Fibroblast of pulmonary artery (primary cell): ENCODE data around the gene GPC5.

Source experiments
- DNase-seq: peaks from one replicate; pipeline ENCODE4 v3.0.0-alpha.2; 2010; ENCODE audit warnings: low read depth
- H3K4me3 ChIP-seq: replicated peaks from 2 replicates; pipeline ENCODE4 v1.5.1; 2011; ENCODE audit warnings: low read depth, mild to moderate bottlenecking, control low read depth, low read length, moderate library complexity
- TF ChIP-seq, protein P1 (sequence below): IDR thresholded peaks from 2 replicates; pipeline ENCODE4 v1.5.1; 2011; ENCODE audit warnings: mild to moderate bottlenecking, control low read depth, low read length, inconsistent platforms; ENCODE audit errors: missing control alignments

Gene GPC5

DNA sequence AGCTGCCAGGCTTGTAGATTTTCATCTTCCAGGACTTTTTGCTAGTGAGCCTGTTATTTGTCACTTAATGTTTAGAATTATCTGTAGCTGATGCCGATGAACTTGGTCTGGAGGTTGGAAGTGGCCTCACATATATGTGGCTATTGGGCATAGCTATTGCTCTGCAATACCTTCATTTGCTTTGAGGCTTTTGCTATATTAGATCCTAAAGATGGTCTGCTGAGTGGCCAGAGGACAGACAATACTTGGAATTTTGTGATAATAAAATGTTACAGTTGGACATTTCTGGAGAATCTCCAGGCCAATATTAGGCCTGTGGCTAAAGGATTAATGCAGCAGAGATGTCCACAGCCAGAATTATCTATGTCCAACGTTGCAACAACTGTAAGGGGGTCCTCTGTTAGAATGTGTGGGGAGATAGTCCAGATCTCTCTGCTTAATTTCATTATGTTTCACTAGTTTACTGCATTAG lies 222.3 kb downstream of the GPC5 start:
- no peak overlapping the region for H3K4me3 ChIP-seq
- no peak for DNase-seq
- TF ChIP-seq, protein P1, sequence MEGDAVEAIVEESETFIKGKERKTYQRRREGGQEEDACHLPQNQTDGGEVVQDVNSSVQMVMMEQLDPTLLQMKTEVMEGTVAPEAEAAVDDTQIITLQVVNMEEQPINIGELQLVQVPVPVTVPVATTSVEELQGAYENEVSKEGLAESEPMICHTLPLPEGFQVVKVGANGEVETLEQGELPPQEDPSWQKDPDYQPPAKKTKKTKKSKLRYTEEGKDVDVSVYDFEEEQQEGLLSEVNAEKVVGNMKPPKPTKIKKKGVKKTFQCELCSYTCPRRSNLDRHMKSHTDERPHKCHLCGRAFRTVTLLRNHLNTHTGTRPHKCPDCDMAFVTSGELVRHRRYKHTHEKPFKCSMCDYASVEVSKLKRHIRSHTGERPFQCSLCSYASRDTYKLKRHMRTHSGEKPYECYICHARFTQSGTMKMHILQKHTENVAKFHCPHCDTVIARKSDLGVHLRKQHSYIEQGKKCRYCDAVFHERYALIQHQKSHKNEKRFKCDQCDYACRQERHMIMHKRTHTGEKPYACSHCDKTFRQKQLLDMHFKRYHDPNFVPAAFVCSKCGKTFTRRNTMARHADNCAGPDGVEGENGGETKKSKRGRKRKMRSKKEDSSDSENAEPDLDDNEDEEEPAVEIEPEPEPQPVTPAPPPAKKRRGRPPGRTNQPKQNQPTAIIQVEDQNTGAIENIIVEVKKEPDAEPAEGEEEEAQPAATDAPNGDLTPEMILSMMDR: no peak

- H3K4me3 ChIP-seq: no peak overlapping the region
- DNase-seq: no peak
- TF ChIP-seq, protein P1: no peak
These were observed 222.7 kb downstream of the GPC5 start for GRCh38 chr13:91621161-91621560.

DNA sequence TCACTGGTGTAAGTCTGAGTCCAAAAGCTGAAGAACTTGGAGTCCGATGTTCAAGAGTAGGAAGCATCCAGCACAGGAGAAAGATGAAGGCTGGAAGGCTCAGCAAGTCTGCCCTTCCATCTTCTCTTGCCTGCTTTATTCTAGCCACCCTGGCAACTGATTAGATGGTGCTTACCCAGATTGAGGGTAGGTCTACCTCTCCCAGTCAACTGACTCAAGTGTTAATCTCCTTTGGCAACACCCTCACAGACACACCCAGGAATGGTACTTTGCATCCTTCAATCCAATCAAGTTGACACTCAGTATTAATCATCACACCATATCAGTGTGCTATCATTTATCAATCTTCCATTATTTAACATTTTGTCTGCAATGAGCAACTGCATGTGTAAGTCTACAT lies 223.5 kb downstream of the GPC5 start:
- TF ChIP-seq, protein P1: no peak
- DNase-seq: no peak
- no peak overlapping the region for H3K4me3 ChIP-seq

DNA sequence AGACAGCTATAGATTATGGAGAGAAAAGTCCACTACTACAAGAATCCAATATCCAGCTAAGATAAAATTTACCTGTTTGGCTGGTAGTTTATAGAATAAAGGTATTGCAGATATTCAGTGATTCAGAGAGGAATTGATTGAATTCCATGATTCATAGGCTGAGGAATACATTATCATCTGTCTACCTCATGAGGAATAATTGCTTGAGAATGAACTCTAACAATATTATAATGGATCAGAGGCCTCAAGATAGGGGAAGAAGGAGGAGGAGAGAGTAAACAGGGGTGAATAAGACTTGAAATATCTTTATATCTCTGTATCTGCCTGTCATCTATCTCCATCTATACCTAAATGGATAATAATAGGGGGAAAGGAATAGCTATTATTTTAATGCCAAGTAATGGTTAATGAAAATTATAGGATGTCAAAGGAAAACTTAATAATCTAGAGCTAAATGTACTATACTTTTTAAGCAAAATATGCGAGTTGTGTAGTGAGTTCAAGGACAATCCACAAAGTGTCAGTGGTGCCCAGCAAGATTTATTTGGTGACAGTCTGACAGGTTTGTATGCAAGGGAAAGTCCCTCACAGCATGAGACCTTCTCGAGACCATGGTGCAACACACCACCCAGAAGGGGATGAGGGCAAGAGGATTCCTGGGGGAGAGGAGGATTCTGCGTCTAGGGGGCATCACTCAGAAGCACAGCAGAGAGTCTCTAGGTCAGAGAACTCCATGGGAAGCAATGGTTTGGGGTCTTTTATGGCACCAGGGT lies 224.5 kb downstream of the GPC5 start:
- H3K4me3 ChIP-seq: no peak overlapping the region
- DNase-seq: no peak
- TF ChIP-seq, protein P1: no peak

GRCh38 chr13:91627952-91628739 lies 229.7 kb downstream of the GPC5 start:
- no peak overlapping the region for H3K4me3 ChIP-seq
- no peak for DNase-seq
- TF ChIP-seq, protein P1: no peak

DNA sequence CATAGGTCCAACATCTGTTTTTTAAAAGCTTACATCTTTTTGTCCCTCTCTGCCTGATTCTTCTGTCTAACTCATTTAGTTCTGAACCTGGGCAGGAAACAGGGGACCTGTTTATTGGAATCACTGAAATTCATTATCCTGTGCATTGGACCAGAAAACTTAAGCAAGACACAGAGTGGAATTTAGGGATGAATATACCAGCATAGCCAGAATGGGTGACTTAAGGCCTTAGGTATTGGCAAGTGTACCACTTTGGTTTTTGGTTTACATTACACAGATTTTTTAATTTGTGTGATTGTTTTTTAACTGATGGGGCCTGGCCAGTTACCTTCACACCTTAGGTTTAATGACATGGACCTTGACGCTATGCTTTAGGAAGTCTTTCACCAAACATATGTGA lies 232.5 kb downstream of the GPC5 start:
- DNase-seq: no peak
- TF ChIP-seq, protein P1: no peak

More for the DNA sequence above, 232.5 kb downstream of the GPC5 start:
- no peak overlapping the region for H3K4me3 ChIP-seq
